AG08396 (cell line): Measurements from ENCODE around the gene INO80.

ENCODE experiments used
- DNase-seq: peaks from one replicate; pipeline ENCODE4 v3.0.0; 2012; ENCODE audit warnings: low spot score, mixed read lengths

INO80 gene

GRCh38 chr15:40930430-40931299 lies 185.4 kb downstream of the INO80 start:
- DNase-seq: peak; percentile 68

GRCh38 chr15:40929660-40930429 lies 186.2 kb downstream of the INO80 start:
- peak; percentile 65 for DNase-seq
